Neural progenitor cell (in vitro differentiated cells): Measurements from ENCODE around the gene GPR62. TPM values are rescaled to one million over a fixed set of nuclear protein-coding genes. Genes with fewer than 3 reads are reported as not detected.

Source experiments
- DNase-seq: peaks from one replicate; pipeline ENCODE4 v3.0.0-alpha.2; 2016; ENCODE audit warnings: low spot score
- H2AFZ ChIP-seq: fragments of 200-600 bp; sonication (generic); replicated peaks from 2 replicates; pipeline ENCODE4 v1.6.1; 2016; ENCODE audit warnings: antibody characterized with exemption
- H3F3A ChIP-seq: fragments of 200-600 bp; sonication (generic); 2 replicates; pipeline ENCODE4 v1.6.1; 2016; ENCODE audit warnings: antibody characterized with exemption, low read depth
- H3K27ac ChIP-seq: fragments of 200-600 bp; sonication (generic); 2 replicates; pipeline ENCODE4 v1.5.1; 2016; ENCODE audit warnings: mild to moderate bottlenecking
- H3K27me3 ChIP-seq: fragments of 200-600 bp; sonication (generic); 2 replicates; pipeline ENCODE4 v1.6.1; 2016; ENCODE audit warnings: mild to moderate bottlenecking, moderate library complexity
- H3K36me3 ChIP-seq: fragments of 200-600 bp; sonication (generic); 2 replicates; pipeline ENCODE4 v1.5.1; 2016
- H3K4me1 ChIP-seq: fragments of 200-600 bp; sonication (generic); 2 replicates; pipeline ENCODE4 v1.6.1; 2016; ENCODE audit warnings: mixed run types
- H3K4me2 ChIP-seq: fragments of 200-600 bp; sonication (generic); 2 replicates; pipeline ENCODE4 v1.6.1; 2016
- H3K4me3 ChIP-seq: fragments of 200-600 bp; sonication (generic); 2 replicates; pipeline ENCODE4 v1.5.1; 2016
- H3K79me2 ChIP-seq: fragments of 200-600 bp; sonication (generic); 2 replicates; pipeline ENCODE4 v1.6.1; 2016; ENCODE audit warnings: low read depth
- H3K9ac ChIP-seq: fragments of 200-600 bp; sonication (generic); 2 replicates; pipeline ENCODE4 v1.6.1; 2016
- H3K9me3 ChIP-seq: fragments of 200-600 bp; sonication (generic); 2 replicates; pipeline ENCODE4 v1.5.1; 2016; ENCODE audit warnings: low read depth
- H4K20me1 ChIP-seq: fragments of 200-600 bp; sonication (generic); 2 replicates; pipeline ENCODE4 v1.6.1; 2016; ENCODE audit warnings: low read depth
- H3K27ac Mint-ChIP-seq: 3 replicates; pipeline ENCODE4 v1.8.0; 2021; ENCODE audit warnings: mixed read lengths
- H3K27me3 Mint-ChIP-seq: 2 replicates; pipeline ENCODE4 v1.8.0; 2022; ENCODE audit warnings: low read depth, mild to moderate bottlenecking, inconsistent platforms, moderate library complexity, mixed read lengths; ENCODE audit not compliant: insufficient read depth
- H3K36me3 Mint-ChIP-seq: 3 replicates; pipeline ENCODE4 v1.8.0; 2021; ENCODE audit warnings: mixed read lengths
- H3K4me1 Mint-ChIP-seq: 3 replicates; pipeline ENCODE4 v1.8.0; 2021; ENCODE audit warnings: mixed read lengths
- H3K4me3 Mint-ChIP-seq: 3 replicates; pipeline ENCODE4 v1.8.0; 2021; ENCODE audit warnings: mild to moderate bottlenecking, moderate library complexity, mixed read lengths
- H3K9me3 Mint-ChIP-seq: 3 replicates; pipeline ENCODE4 v1.8.0; 2020; ENCODE audit warnings: mixed read lengths
- CTCF ChIP-seq: fragments of 200-600 bp; sonication (generic); IDR thresholded peaks from 2 replicates; pipeline ENCODE4 v1.5.1; 2017; ENCODE audit warnings: antibody characterized with exemption, mild to moderate bottlenecking
- EZH2 ChIP-seq: fragments of 200-600 bp; sonication (generic); IDR thresholded peaks from 2 replicates; pipeline ENCODE4 v1.6.1; 2017; ENCODE audit warnings: antibody characterized with exemption, mild to moderate bottlenecking, moderate library complexity
- EZH2phosphoT487 ChIP-seq: fragments of 200-600 bp; sonication (generic); IDR thresholded peaks from 2 replicates; pipeline ENCODE4 v1.6.1; 2017; ENCODE audit warnings: antibody characterized with exemption
- total RNA-seq: library from RNA; depleted of rRNA; stranded (reverse); fragments of >200 nt; gene quantifications from 2 replicates; pipeline ENCODE4 v1.2.3, GENCODE V29; 2015; ENCODE audit warnings: low replicate concordance

GPR62 gene
- total RNA-seq, 1 donor from 2014 or later = 0.21 TPM

- H3K36me3 ChIP-seq = no peaks in the 10 kb centered on the region
- peaks cover 6% of the 10 kb centered on the region for H3K27me3 Mint-ChIP-seq
- no peak overlapping the region for H3K4me3 Mint-ChIP-seq
- peaks cover 8% of the 10 kb centered on the region for H4K20me1 ChIP-seq
- H3K4me1 ChIP-seq = peaks cover 4% of the 10 kb centered on the region
- peaks cover 77% of the 10 kb centered on the region for H3K27me3 ChIP-seq
- H3K9me3 ChIP-seq = no peaks in the 10 kb centered on the region
- no peaks in the 10 kb centered on the region for H3K9me3 Mint-ChIP-seq
- no peaks in the 10 kb centered on the region for H3K79me2 ChIP-seq
- no peak overlapping the region for H3K27ac Mint-ChIP-seq
- H3K27ac ChIP-seq = no peak overlapping the region
- H3K9ac ChIP-seq = no peak overlapping the region
- DNase-seq = no peak
- H3F3A ChIP-seq = peaks cover 6% of the 10 kb centered on the region
- H3K4me1 Mint-ChIP-seq = peaks cover 10% of the 10 kb centered on the region
- H3K4me3 ChIP-seq = no peak overlapping the region
- no peak for TF ChIP-seq EZH2phosphoT487
- no peak for TF ChIP-seq EZH2
- no peak for TF ChIP-seq CTCF
- H3K36me3 Mint-ChIP-seq = no peaks in the 10 kb centered on the region
- no peak overlapping the region for H2AFZ ChIP-seq
- H3K4me2 ChIP-seq = no peak overlapping the region
Measured at GRCh38 chr3:51950899-51951298, 4.3 kb upstream of the GPR62 start.

GRCh38 chr3:51953445-51953844 is 1.7 kb upstream of the GPR62 start:
- peaks cover 3% of the 10 kb centered on the region for H3K36me3 Mint-ChIP-seq
- peaks cover 10% of the 10 kb centered on the region for H3K4me1 Mint-ChIP-seq
- Histone ChIP-seq H3K4me3 (no peak overlapping the region), H3K9me3 (no peaks in the 10 kb centered on the region), H3K27me3 (peaks cover 84% of the 10 kb centered on the region), H3K79me2 (no peaks in the 10 kb centered on the region), H3K27ac (no peak overlapping the region), H3K4me2 (no peak overlapping the region), H3K4me1 (peaks cover 13% of the 10 kb centered on the region), H3K36me3 (no peaks in the 10 kb centered on the region), H3K9ac (no peak overlapping the region), H4K20me1 (peaks cover 17% of the 10 kb centered on the region), H2AFZ (no peak overlapping the region), H3F3A (peaks cover 21% of the 10 kb centered on the region)
- H3K9me3 Mint-ChIP-seq = no peaks in the 10 kb centered on the region
- no peak overlapping the region for H3K4me3 Mint-ChIP-seq
- H3K27ac Mint-ChIP-seq = no peak overlapping the region
- TF ChIP-seq CTCF (no peak), EZH2phosphoT487 (no peak), EZH2 (no peak)
- DNase-seq = no peak
- H3K27me3 Mint-ChIP-seq = peaks cover 4% of the 10 kb centered on the region

GRCh38 chr3:51954105-51954504 is 1.1 kb upstream of the GPR62 start:
- Histone ChIP-seq H3K4me3 (no peak overlapping the region), H2AFZ (no peak overlapping the region), H3K27ac (no peak overlapping the region), H3K9ac (no peak overlapping the region), H3K79me2 (no peaks in the 10 kb centered on the region), H3K4me1 (peaks cover 13% of the 10 kb centered on the region), H4K20me1 (peaks cover 17% of the 10 kb centered on the region), H3K27me3 (peaks cover 77% of the 10 kb centered on the region), H3F3A (peaks cover 21% of the 10 kb centered on the region), H3K36me3 (no peaks in the 10 kb centered on the region), H3K9me3 (no peaks in the 10 kb centered on the region), H3K4me2 (no peak overlapping the region)
- H3K4me3 Mint-ChIP-seq = no peak overlapping the region
- H3K27me3 Mint-ChIP-seq = peaks cover 4% of the 10 kb centered on the region
- no peak for DNase-seq
- peaks cover 10% of the 10 kb centered on the region for H3K4me1 Mint-ChIP-seq
- no peak overlapping the region for H3K27ac Mint-ChIP-seq
- H3K9me3 Mint-ChIP-seq = no peaks in the 10 kb centered on the region
- H3K36me3 Mint-ChIP-seq = peaks cover 3% of the 10 kb centered on the region
- TF ChIP-seq CTCF = no peak
- no peak for TF ChIP-seq EZH2phosphoT487
- TF ChIP-seq EZH2 = no peak
